GM06990 (cell line): ENCODE results near the gene ACBD6.

Experiments used
- DNase-seq: peaks from one replicate; pipeline ENCODE4 v3.0.0-alpha.2; 2011; ENCODE audit not compliant: insufficient read length; ENCODE audit errors: extremely low read depth
- H3K27me3 ChIP-seq: replicated peaks from 2 replicates; pipeline ENCODE4 v1.6.0; 2011; ENCODE audit warnings: low read length; ENCODE audit not compliant: control insufficient read depth, insufficient read depth
- H3K36me3 ChIP-seq: 2 replicates; pipeline ENCODE4 v1.5.1; 2011; ENCODE audit warnings: low read length; ENCODE audit not compliant: control insufficient read depth, insufficient read depth
- H3K4me3 ChIP-seq: replicated peaks from 2 replicates; pipeline ENCODE4 v1.5.1; 2011; ENCODE audit warnings: low read depth, mild to moderate bottlenecking, control low read depth, low read length
- CTCF ChIP-seq: IDR thresholded peaks from 2 replicates; pipeline ENCODE4 v1.5.1; 2011; ENCODE audit warnings: low read length, control low read depth, mild to moderate bottlenecking, inconsistent platforms; ENCODE audit not compliant: insufficient read depth, poor library complexity, severe bottlenecking

ACBD6 gene

GRCh38 chr1:180250499-180250770 lies 251.9 kb downstream of the ACBD6 start:
- no peaks in the 10 kb centered on the region for H3K36me3 ChIP-seq
- H3K27me3 ChIP-seq, result no peaks in the 10 kb centered on the region
- no peak for TF ChIP-seq CTCF
- H3K4me3 ChIP-seq, result no peak overlapping the region
- DNase-seq, result no peak

- Histone ChIP-seq H3K36me3 (no peaks in the 10 kb centered on the region), H3K4me3 (no peak overlapping the region), H3K27me3 (no peaks in the 10 kb centered on the region)
- TF ChIP-seq CTCF, result no peak
- DNase-seq, result no peak
Measured at GRCh38 chr1:180249725-180250498, 252.5 kb downstream of the ACBD6 start.

- no peak for DNase-seq
- no peak overlapping the region for H3K4me3 ChIP-seq
- H3K27me3 ChIP-seq, result no peaks in the 10 kb centered on the region
- peak; percentile 31 for TF ChIP-seq CTCF
- H3K36me3 ChIP-seq, result no peaks in the 10 kb centered on the region
Measured at GRCh38 chr1:180248731-180249681, 253.4 kb downstream of the ACBD6 start.

- no peak for TF ChIP-seq CTCF
- Histone ChIP-seq H3K36me3 (no peaks in the 10 kb centered on the region), H3K4me3 (no peak overlapping the region), H3K27me3 (no peaks in the 10 kb centered on the region)
- DNase-seq, result no peak
Measured at GRCh38 chr1:180248176-180248575, 254.2 kb downstream of the ACBD6 start.

- Histone ChIP-seq H3K27me3 (no peaks in the 10 kb centered on the region), H3K36me3 (no peaks in the 10 kb centered on the region), H3K4me3 (no peak overlapping the region)
- no peak for TF ChIP-seq CTCF
- DNase-seq, result no peak
Measured at GRCh38 chr1:180247580-180247979, 254.8 kb downstream of the ACBD6 start.
